ACC112 (cell line): ENCODE data around the gene SLC22A2.

Experiments used
- H2AFZ ChIP-seq: fragments of 200-600 bp; sonication (generic); one replicate; pipeline ENCODE4 v1.6.0; 2017; ENCODE audit warnings: antibody characterized with exemption, low read length; ENCODE audit not compliant: unreplicated experiment
- H3K27ac ChIP-seq: fragments of 200-600 bp; sonication (generic); 2 replicates; pipeline ENCODE4 v1.5.1; 2014; ENCODE audit warnings: low read depth, mild to moderate bottlenecking, antibody characterized with exemption, low read length, moderate library complexity
- H3K27me3 ChIP-seq: fragments of 200-600 bp; sonication (generic); 2 replicates; pipeline ENCODE4 v1.6.1; 2014; ENCODE audit warnings: mild to moderate bottlenecking, antibody characterized with exemption, low read length, moderate library complexity, mixed read lengths; ENCODE audit not compliant: insufficient read depth
- H3K36me3 ChIP-seq: fragments of 200-600 bp; sonication (generic); 2 replicates; pipeline ENCODE4 v1.6.1; 2016; ENCODE audit warnings: mild to moderate bottlenecking, antibody characterized with exemption, low read length, moderate library complexity, mixed read lengths; ENCODE audit not compliant: insufficient read depth
- H3K4me1 ChIP-seq: fragments of 200-600 bp; sonication (generic); one replicate; pipeline ENCODE4 v1.6.1; 2016; ENCODE audit warnings: low read length, mixed read lengths; ENCODE audit not compliant: insufficient read depth, unreplicated experiment, control insufficient read depth
- H3K4me3 ChIP-seq: fragments of 200-600 bp; sonication (generic); 2 replicates; pipeline ENCODE4 v1.5.1; 2014; ENCODE audit warnings: mild to moderate bottlenecking, low read depth, low read length
- H3K79me2 ChIP-seq: fragments of 200-600 bp; sonication (generic); one replicate; pipeline ENCODE4 v1.6.0; 2016; ENCODE audit warnings: low read length; ENCODE audit not compliant: control insufficient read depth, unreplicated experiment, insufficient read depth

Gene SLC22A2

GRCh38 chr6:160170018-160170680 is 88.5 kb downstream of the SLC22A2 start:
- H3K79me2 ChIP-seq, result no peaks in the 10 kb centered on the region
- no peak overlapping the region for H2AFZ ChIP-seq

GRCh38 chr6:160167604-160168399 is 90.8 kb downstream of the SLC22A2 start:
- Histone ChIP-seq H3K27ac (no peak overlapping the region), H3K27me3 (no peaks in the 10 kb centered on the region), H3K4me1 (peaks cover 7% of the 10 kb centered on the region), H3K79me2 (no peaks in the 10 kb centered on the region), H2AFZ (no peak overlapping the region), H3K4me3 (no peak overlapping the region), H3K36me3 (no peaks in the 10 kb centered on the region)

More at GRCh38 chr6:160170018-160170680, 88.5 kb downstream of the SLC22A2 start:
- Histone ChIP-seq H3K27ac (no peak overlapping the region), H3K4me3 (no peak overlapping the region), H3K4me1 (peaks cover 7% of the 10 kb centered on the region), H3K36me3 (no peaks in the 10 kb centered on the region), H3K27me3 (no peaks in the 10 kb centered on the region)
